GM12865 (cell line): Measurements from ENCODE around the gene NTN1.

ENCODE experiments used
- DNase-seq: peaks from one replicate; pipeline ENCODE4 v3.0.0; 2010; ENCODE audit warnings: low read depth
- H3K4me3 ChIP-seq: 2 replicates; pipeline ENCODE4 v1.5.1; 2011; ENCODE audit warnings: mild to moderate bottlenecking, low read depth, low read length, control low read depth
- CTCF ChIP-seq: IDR thresholded peaks from 2 replicates; pipeline ENCODE4 v1.5.1; 2011; ENCODE audit warnings: low read length, control low read depth, low read depth, inconsistent platforms; ENCODE audit not compliant: insufficient read depth; ENCODE audit errors: missing control alignments

The NTN1 gene

GRCh38 chr17:9242497-9242881 is 221.2 kb downstream of the NTN1 start:
- H3K4me3 ChIP-seq = no peak overlapping the region
- DNase-seq = no peak
- TF ChIP-seq CTCF = no peak

- DNase-seq = no peak
- TF ChIP-seq CTCF = no peak
- H3K4me3 ChIP-seq = no peak overlapping the region
Observed at GRCh38 chr17:9242983-9243382, 221.7 kb downstream of the NTN1 start.

GRCh38 chr17:9244066-9245052 is 223.0 kb downstream of the NTN1 start:
- TF ChIP-seq CTCF = no peak
- H3K4me3 ChIP-seq = no peak overlapping the region
- DNase-seq = no peak

- no peak overlapping the region for H3K4me3 ChIP-seq
- TF ChIP-seq CTCF = no peak
- no peak for DNase-seq
Observed at GRCh38 chr17:9247401-9247938, 226.2 kb downstream of the NTN1 start.

- no peak overlapping the region for H3K4me3 ChIP-seq
- TF ChIP-seq CTCF = no peak
- no peak for DNase-seq
Observed at GRCh38 chr17:9249245-9249953, 228.1 kb downstream of the NTN1 start.

- no peak for DNase-seq
- no peak for TF ChIP-seq CTCF
- no peak overlapping the region for H3K4me3 ChIP-seq
Observed at GRCh38 chr17:9251273-9251672, 230.0 kb downstream of the NTN1 start.
